ENCODE results near the gene MAPK4. TPM values are rescaled to one million over a fixed set of nuclear protein-coding genes. Genes with fewer than 3 reads are reported as not detected.

MAPK4 gene
- total and polyA plus RNA-seq, 10 of the 15 experiments (the other 5 are each of a cell fraction or from before 2014, with no cell fraction given), result 0.03 to 0.11 (median 0.06) TPM; not detected in 4

DNA sequence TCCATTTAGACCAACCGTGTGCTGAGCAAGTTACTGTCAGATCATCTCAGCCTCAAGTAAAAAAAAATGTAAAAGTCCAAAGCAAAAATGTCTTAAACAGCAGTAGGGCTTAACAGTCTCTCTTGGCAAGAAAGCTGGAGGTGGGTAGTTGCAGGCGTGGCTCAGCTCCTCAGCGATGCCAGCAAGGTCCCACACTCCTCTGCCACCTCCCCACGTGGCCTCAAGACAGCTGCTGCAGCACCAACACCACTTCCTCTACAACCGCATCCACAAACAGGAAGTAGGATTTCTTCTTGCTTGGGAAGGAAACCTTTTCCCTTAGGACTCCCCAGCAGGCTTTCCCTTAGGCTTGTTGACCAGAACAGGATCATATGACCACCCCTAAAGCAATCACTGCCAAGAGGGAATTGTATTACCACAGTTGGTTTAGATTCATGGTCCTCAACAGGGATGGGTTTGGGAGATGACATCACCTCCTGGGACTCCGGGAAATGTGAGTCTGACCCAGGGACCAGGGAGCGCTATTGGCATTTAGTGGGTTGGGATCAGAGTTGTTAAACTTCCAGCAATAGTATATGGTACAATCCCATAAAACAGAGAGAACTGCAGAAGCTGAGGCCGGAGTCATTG, 97.1 kb downstream of the MAPK4 start:
- ATAC-seq (no peak), FAIRE-seq (no peak), DNase-seq (ENCODE audit: low read depth, low spot score) (no peak)
- CTCF ChIA-PET, result no interaction called here
- H3K79me2 ChIP-seq (ENCODE audit: control insufficient read depth, insufficient read depth, low read length), result no peaks in the 10 kb centered on the region
- H3K4me2 ChIP-seq (ENCODE audit: control insufficient read depth, insufficient read depth), result no peak overlapping the region
- RAD21 ChIA-PET (ENCODE audit: unreplicated experiment), result no interaction called here
- 49% methylated on average over 8 of the region's 8 CpGs for WGBS (ENCODE audit: insufficient coverage, insufficient replicate concordance, low lambda C conversion rate, missing lambda C conversion rate)
- no peaks in the 10 kb centered on the region for H3K4me1 ChIP-seq (ENCODE audit: control insufficient read depth, insufficient read depth, low read length)
- POLR2A ChIA-PET, result no interaction called here
- no peaks in the 10 kb centered on the region for H4K20me1 ChIP-seq (ENCODE audit: control insufficient read depth, insufficient read depth)
- no peak overlapping the region for H3K27ac ChIP-seq (ENCODE audit: control insufficient read depth, insufficient read depth)
- TF ChIP-seq RCOR1 (conservative IDR thresholded peaks at IDR 0.05; ENCODE audit: low read depth, low read length) (no peak), TCF12 (IDR thresholded peaks at IDR 0.05; ENCODE audit: low read depth, low read length) (no peak), NFIC (IDR thresholded peaks at IDR 0.05; ENCODE audit: low read depth, low read length) (no peak)
- H2AFZ ChIP-seq (ENCODE audit: control insufficient read depth, low read depth, low read length), result no peak overlapping the region
- no peaks in the 10 kb centered on the region for H3K36me3 ChIP-seq (ENCODE audit: control insufficient read depth in 2 of 2, insufficient read depth in 2 of 2, low read length in 1 of 2)
- no peak overlapping the region for H3K4me3 ChIP-seq
- intact Hi-C loops (cut with micrococcal nuclease; ENCODE audit: unreplicated experiment), result no loop called here
- in situ Hi-C loops (cut with MboI), result no loop called here
- H3K9ac ChIP-seq (ENCODE audit: control insufficient read depth, insufficient read depth, low read length), result no peak overlapping the region
- H3K27me3 ChIP-seq (replicated peaks in 1 of 2; ENCODE audit: control insufficient read depth in 2 of 2, insufficient read depth in 2 of 2, low read length in 1 of 2), result peaks cover 0 to 4% of the 10 kb centered on the region in 2 experiments; a peak in 2 of 4 replicates
- no TSS peak for BruUV-seq (replicated peaks)
- SMC1A ChIA-PET (ENCODE audit: uncharacterized antibody, unreplicated experiment), result interaction anchor here (1.5 kb wide), 1 partner anchor 182 kb away, joined by 3 read pairs; no protein-coding TSS in a partner anchor
- H3K9me3 ChIP-seq (replicated peaks; ENCODE audit: control insufficient read depth, insufficient read depth, low read length), result no peaks in the 10 kb centered on the region; the same call in 2 of the 3 replicates

DNA sequence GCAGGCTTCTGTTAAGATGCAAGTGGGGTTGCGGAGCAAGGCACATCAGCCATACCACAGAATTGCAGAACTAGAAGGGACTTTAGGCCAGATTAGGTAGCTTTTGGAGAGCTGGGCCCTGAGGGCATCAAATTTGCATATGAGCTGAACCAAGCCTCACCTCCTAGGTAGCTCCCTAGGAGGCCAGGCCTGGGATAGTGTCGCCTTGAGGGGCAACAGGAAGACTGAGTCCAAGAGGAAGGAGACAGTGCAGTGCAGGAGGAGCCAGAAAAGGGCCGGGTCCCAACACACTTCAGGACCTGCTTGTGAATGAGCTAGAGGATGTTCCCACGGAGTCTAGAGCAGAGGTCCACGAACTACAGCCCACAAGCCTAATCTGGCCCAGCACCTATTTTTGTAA, 98.7 kb downstream of the MAPK4 start:
- no peaks in the 10 kb centered on the region for H3K36me3 ChIP-seq (ENCODE audit: control insufficient read depth in 2 of 2, insufficient read depth in 2 of 2, low read length in 1 of 2)
- H3K4me1 ChIP-seq (ENCODE audit: control insufficient read depth, insufficient read depth, low read length), result no peaks in the 10 kb centered on the region
- FAIRE-seq (no peak), DNase-seq (ENCODE audit: low read depth, low spot score) (no peak), ATAC-seq (no peak)
- H3K27ac ChIP-seq (ENCODE audit: control insufficient read depth, insufficient read depth), result no peak overlapping the region
- ChIA-PET RAD21 (ENCODE audit: unreplicated experiment) (no interaction called here), CTCF (interaction anchor here (0.8 kb wide), 1 partner anchor 14 kb away, joined by 3 read pairs; no protein-coding TSS in a partner anchor), SMC1A (ENCODE audit: uncharacterized antibody, unreplicated experiment) (no interaction called here), POLR2A (no interaction called here)
- H3K27me3 ChIP-seq (replicated peaks in 1 of 2; ENCODE audit: control insufficient read depth in 2 of 2, insufficient read depth in 2 of 2, low read length in 1 of 2), result no peaks in the 10 kb centered on the region; a peak in 1 of 4 replicates
- no peak overlapping the region for H3K4me2 ChIP-seq (ENCODE audit: control insufficient read depth, insufficient read depth)
- no peak overlapping the region for H3K4me3 ChIP-seq
- in situ Hi-C loops (cut with MboI), result no loop called here
- no TSS peak for BruUV-seq (replicated peaks)
- H2AFZ ChIP-seq (ENCODE audit: control insufficient read depth, low read depth, low read length), result no peak overlapping the region
- H4K20me1 ChIP-seq (ENCODE audit: control insufficient read depth, insufficient read depth), result no peaks in the 10 kb centered on the region
- no peak overlapping the region for H3K9ac ChIP-seq (ENCODE audit: control insufficient read depth, insufficient read depth, low read length)
- H3K9me3 ChIP-seq (replicated peaks; ENCODE audit: control insufficient read depth, insufficient read depth, low read length), result peaks cover 3% of the 10 kb centered on the region; the same call in 2 of the 3 replicates
- H3K79me2 ChIP-seq (ENCODE audit: control insufficient read depth, insufficient read depth, low read length), result no peaks in the 10 kb centered on the region
- WGBS (ENCODE audit: insufficient coverage, insufficient replicate concordance, low lambda C conversion rate, missing lambda C conversion rate), result 37% methylated on average over 5 of the region's 5 CpGs
- TF ChIP-seq FOXK2 (IDR thresholded peaks at IDR 0.05), result no peak
- intact Hi-C loops (cut with micrococcal nuclease; ENCODE audit: unreplicated experiment), result no loop called here

Measured in GM12878 (cell line).